Amniotic epithelial cell (primary cell): ENCODE data around the gene SSBP3.

Experiments used
- DNase-seq: peaks from one replicate; pipeline ENCODE4 v3.0.0-alpha.2; 2010; ENCODE audit warnings: low read depth

Gene SSBP3

GRCh38 chr1:54409156-54410142 lies 3.3 kb upstream of the SSBP3 start:
- DNase-seq: no peak

- peak; percentile 78 for DNase-seq
Measured at GRCh38 chr1:54408147-54409066, 2.2 kb upstream of the SSBP3 start.

- DNase-seq: peak; percentile 96
Measured at GRCh38 chr1:54407404-54408146, 1.4 kb upstream of the SSBP3 start.

- no peak for DNase-seq
Measured at GRCh38 chr1:54407154-54407403, 885 bp upstream of the SSBP3 start.

GRCh38 chr1:54405898-54406293 lies 298 bp downstream of the SSBP3 start:
- no peak for DNase-seq

- DNase-seq: no peak
Measured at GRCh38 chr1:54404939-54405897, 976 bp downstream of the SSBP3 start.

GRCh38 chr1:54404263-54404662 lies 1.9 kb downstream of the SSBP3 start:
- DNase-seq: no peak

GRCh38 chr1:54403808-54404261 lies 2.4 kb downstream of the SSBP3 start:
- DNase-seq: peak; percentile 70

- no peak for DNase-seq
Measured at GRCh38 chr1:54403405-54403804, 2.8 kb downstream of the SSBP3 start.

GRCh38 chr1:54402896-54403295 lies 3.3 kb downstream of the SSBP3 start:
- no peak for DNase-seq

GRCh38 chr1:54401799-54402198 lies 4.4 kb downstream of the SSBP3 start:
- no peak for DNase-seq

- DNase-seq: peak; percentile 27
Measured at GRCh38 chr1:54400329-54400728, 5.9 kb downstream of the SSBP3 start.

- DNase-seq: no peak
Measured at GRCh38 chr1:54399765-54400164, 6.4 kb downstream of the SSBP3 start.

- no peak for DNase-seq
Measured at GRCh38 chr1:54398963-54399528, 7.1 kb downstream of the SSBP3 start.

- DNase-seq: no peak
Measured at GRCh38 chr1:54397980-54398379, 8.2 kb downstream of the SSBP3 start.

- no peak for DNase-seq
Measured at GRCh38 chr1:54397090-54397591, 9.1 kb downstream of the SSBP3 start.

GRCh38 chr1:54396261-54396933 lies 9.8 kb downstream of the SSBP3 start:
- DNase-seq: no peak

GRCh38 chr1:54395281-54395934 lies 10.8 kb downstream of the SSBP3 start:
- no peak for DNase-seq

GRCh38 chr1:54394104-54394503 lies 12.1 kb downstream of the SSBP3 start:
- no peak for DNase-seq
